IPS-NIHi7 (cell line): ENCODE results near the gene KLHL36.

Experiments used
- DNase-seq: peaks from one replicate; pipeline ENCODE4 v3.0.0; 2012; ENCODE audit warnings: mixed read lengths; ENCODE audit errors: extremely low spot score

KLHL36 gene

GRCh38 chr16:84699147-84699711 lies 50.9 kb downstream of the KLHL36 start:
- no peak for DNase-seq

GRCh38 chr16:84699712-84700445 lies 51.6 kb downstream of the KLHL36 start, which contains the start of gene USP10:
Gene USP10, plus strand, starts transcription at chr16:84700000. Its CDS starts 91 bp downstream, at chr16:84700091.
- peak; percentile 98 for DNase-seq

- DNase-seq = no peak
Measured at GRCh38 chr16:84700446-84701300, 52.4 kb downstream of the KLHL36 start.

DNA sequence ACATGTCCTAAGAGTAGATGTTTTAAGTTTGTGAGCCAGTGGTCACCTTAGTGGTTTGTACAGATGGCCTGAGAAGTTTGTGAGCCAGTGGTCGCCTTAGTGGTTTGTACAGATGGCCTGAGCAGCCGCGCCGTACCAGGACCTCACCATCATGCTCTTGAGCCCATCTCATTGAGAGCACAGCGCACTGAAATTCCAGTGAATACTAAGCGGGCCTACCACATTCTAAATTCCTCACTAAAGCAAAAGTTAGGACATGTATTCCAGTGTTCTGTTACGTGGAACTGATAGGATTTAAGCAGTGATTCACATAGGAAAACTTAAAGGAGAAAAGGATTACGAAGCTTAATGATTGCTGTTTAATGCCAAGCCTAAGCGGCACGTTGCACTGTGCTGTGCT lies 55.4 kb downstream of the KLHL36 start:
- no peak for DNase-seq

DNA sequence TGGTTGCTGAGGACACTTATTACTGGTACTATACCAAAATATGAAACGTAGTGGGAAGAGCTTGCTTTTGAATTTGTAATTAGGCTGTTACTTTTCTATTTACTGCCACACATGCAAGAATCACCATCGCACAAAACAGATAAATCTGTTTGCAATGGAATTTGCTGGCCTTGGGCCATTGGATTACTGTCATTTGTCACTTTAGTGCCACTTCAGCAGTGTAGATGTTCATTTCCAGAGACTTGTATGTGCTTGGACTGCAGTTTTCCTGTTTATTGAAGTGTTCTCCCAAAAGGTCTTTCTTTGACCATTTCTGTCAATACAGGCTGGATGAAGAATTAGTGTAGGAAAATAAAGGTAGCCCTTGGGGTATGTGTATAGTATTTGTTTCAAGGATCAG lies 55.9 kb downstream of the KLHL36 start:
- DNase-seq = no peak

DNA sequence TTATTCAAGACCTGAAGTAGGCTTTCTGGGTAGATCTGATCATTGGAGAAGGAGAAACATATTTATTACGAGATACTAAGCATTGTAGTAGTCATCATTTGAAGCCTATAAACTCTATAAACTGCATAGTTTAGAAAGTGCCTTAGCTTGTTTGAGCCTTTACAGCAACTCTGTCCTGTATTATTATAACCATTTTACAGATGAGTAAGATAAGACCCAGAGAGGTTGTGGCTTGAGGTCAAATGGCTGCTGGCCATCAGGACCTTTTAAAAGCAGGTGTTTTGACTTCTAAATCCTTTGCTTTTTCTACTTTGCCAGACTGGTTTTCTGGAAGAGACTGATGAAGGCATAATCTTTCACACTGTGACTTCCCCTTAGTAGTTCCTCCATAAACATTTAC lies 58.5 kb downstream of the KLHL36 start:
- DNase-seq = no peak

- DNase-seq = no peak
Measured at GRCh38 chr16:84709609-84710008, 61.3 kb downstream of the KLHL36 start.

GRCh38 chr16:84710686-84711085 lies 62.4 kb downstream of the KLHL36 start:
- no peak for DNase-seq
